WI38 (cell line): ENCODE data around the gene KIAA0513.

Experiments
- H3K4me3 ChIP-seq: 2 replicates; pipeline ENCODE4 v1.5.1; 2011; ENCODE audit warnings: low read depth, mild to moderate bottlenecking, control low read depth, low read length
- TF ChIP-seq, protein P1 (sequence below): IDR thresholded peaks from 2 replicates; pipeline ENCODE4 v1.5.1; 2012; ENCODE audit warnings: low read depth, mild to moderate bottlenecking, control low read depth, low read length

Gene KIAA0513

DNA sequence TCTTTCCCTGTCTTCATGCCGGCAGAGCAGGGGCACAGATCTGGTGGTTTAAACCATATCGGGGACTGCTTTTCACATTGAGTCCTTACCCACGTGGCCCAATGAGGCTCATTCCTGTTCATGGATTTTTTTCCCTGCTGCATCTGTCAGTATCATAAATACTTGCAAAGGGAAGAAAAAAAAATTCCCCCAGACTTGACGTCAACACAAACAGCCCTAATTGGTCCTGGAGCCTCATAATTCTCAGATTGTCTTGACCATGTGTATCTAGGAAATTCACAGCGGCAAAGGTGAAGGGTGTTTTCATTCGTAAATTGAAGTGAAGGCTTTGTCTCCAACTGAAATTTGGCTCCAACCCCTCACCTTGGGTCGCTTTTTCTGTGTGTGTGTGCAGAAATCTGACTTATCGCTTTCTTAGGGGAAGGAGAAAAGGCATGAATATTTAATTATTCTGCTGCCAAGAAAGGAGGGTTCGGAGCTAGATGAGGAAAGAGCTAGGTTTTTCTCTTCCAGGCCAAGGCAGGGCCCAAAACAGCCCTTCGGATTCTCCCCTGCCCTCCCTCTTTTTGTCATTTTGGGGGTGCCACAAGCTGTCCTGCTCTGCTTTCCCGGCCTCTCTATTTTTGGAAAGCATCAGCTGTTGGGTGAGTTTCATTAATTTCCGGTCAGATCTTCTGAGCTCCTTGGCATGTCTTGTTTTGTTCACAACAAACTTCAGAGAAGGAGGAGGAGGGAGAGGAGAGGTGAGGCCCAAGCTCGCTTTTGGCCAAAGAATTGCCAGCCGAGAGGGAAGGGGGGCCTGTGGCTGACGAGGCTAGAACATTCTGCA lies 102.5 kb downstream of the KIAA0513 start:
- no peak overlapping the region for H3K4me3 ChIP-seq
- TF ChIP-seq, protein P1, sequence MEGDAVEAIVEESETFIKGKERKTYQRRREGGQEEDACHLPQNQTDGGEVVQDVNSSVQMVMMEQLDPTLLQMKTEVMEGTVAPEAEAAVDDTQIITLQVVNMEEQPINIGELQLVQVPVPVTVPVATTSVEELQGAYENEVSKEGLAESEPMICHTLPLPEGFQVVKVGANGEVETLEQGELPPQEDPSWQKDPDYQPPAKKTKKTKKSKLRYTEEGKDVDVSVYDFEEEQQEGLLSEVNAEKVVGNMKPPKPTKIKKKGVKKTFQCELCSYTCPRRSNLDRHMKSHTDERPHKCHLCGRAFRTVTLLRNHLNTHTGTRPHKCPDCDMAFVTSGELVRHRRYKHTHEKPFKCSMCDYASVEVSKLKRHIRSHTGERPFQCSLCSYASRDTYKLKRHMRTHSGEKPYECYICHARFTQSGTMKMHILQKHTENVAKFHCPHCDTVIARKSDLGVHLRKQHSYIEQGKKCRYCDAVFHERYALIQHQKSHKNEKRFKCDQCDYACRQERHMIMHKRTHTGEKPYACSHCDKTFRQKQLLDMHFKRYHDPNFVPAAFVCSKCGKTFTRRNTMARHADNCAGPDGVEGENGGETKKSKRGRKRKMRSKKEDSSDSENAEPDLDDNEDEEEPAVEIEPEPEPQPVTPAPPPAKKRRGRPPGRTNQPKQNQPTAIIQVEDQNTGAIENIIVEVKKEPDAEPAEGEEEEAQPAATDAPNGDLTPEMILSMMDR, result no peak

DNA sequence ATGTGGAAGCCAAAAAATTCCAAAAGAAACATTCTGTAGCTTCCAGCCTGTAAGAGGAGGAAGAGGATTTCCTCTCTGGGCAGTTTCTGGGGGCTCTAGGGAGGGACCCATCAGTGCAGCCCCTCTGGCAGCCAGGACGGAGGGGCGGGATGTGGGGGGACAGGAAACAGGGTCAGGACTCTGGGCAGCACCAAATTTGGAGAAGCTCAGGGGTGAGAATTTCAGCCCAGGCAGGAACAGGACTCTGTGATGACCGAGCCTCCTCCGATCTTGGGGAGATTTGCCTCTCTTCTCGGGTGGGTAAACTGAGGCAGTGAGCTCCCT lies 103.1 kb downstream of the KIAA0513 start:
- H3K4me3 ChIP-seq, result no peak overlapping the region
- TF ChIP-seq, protein P1, result no peak

DNA sequence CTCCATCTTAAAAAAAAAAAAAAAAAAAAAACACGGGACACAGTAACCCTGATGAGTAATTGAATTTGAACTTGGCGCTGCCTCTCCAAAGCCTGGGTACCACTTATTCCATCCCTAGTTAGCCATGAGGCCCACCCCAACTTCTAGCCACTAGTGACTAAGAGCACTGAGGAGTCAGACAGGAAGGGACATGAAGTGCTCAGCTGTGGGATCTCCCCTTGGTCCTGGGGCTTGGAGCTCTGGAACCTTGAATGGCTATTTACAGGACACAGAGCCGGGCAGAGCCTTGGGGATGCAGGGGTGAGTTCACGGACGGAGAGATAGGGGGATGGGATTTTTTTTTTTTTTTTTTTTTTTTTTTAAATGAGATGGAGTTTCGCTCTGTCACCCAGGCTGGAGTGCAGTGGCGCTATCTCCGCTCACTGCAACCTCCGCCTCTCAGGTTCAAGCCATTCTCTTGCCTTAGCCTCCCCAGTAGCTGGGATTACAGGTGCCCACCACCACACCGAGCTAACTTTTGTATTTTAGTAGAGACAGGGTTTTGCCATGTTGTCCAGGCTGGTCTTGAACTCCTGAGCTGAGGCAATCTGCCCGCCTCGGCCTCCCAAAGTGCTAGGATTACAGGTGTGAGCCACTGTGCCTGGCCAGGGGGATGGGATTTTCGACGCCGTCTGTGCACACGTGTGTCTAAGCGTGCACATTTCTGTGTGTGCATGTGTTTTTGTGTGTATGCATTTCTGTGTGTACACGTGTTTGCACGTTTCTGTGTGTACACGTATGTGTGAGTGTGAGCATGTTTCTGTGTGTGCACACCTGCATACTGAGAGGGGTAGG lies 105.1 kb downstream of the KIAA0513 start:
- TF ChIP-seq, protein P1, result no peak
- no peak overlapping the region for H3K4me3 ChIP-seq

DNA sequence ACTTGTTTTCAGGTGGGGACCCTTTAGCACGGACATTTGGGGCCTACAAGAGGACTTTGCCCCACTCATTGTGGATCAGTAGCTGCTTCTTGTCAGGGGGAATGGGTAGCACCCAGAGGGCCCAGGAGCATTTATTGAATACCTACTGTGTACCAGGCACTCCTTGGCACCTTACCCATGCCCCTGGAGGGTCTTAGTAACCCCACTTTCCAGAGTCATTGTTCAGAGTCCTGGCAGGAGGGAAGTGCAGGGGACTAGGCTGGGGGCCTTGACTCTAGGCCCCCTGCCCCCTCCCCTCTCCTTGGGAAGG lies 105.7 kb downstream of the KIAA0513 start:
- no peak overlapping the region for H3K4me3 ChIP-seq
- TF ChIP-seq, protein P1, result no peak

DNA sequence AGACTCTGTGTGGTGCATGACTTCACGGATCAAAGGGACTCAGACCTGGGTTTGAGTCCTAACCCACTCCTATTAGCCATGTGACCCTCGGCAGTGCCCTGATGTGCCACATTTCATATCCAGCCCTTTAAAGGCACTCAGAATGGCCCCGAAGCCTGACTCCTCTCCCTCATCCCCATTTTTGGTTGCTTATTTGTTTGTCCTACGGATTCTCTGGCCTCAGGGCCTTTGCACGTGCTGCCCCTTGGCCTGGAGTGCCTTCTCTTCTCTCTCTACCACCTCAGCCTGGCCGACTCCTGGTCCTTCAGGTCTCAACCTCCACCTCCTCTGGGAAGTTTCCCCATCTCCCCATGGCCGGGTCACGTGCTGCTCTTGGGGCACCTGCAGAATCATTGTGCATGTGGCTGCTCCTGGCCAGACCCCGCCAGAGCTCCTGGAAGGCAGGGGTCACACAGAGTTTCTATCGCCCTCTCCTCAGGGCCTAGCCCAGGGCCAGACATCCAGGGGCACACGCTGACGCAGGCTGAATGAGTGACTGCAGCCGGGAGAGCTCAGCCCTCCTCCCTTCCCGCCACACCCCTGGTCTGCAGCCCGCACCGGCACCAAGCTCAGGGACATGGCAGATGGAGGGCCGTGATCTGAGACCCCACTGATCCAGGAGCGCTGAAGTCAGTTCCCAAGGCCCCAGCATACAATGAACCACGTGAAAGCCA lies 106.6 kb downstream of the KIAA0513 start:
- TF ChIP-seq, protein P1, result no peak
- no peak overlapping the region for H3K4me3 ChIP-seq

DNA sequence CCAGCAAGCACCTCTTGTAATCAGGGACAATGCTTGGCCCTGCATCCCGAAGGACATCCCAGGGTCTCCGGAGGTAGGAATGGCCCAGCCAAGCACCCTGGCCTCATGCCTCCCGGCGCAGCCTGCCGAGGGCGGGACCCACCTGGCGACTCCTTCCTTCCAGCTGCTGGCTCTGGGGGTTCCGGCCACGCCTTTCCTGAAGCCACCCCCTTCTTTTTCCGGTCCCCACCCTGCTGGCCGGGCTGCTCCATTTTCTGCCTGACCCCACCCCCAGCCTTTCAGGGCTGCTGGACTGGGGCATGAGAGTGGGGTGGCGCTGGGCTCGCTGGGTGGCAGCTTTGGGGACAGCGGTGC lies 107.2 kb downstream of the KIAA0513 start:
- TF ChIP-seq, protein P1, result no peak
- H3K4me3 ChIP-seq, result no peak overlapping the region
